ENCODE results near the gene CCDC69.

The CCDC69 gene

GRCh38 chr5:151157426-151158286, 66.2 kb downstream of the CCDC69 start, which contains the start of gene ANXA6:
Gene ANXA6, minus strand, starts transcription at chr5:151157779. Its CDS starts 9,878 bp downstream, at chr5:151147901.
- peak; percentile 79 for DNase-seq

- no peak for DNase-seq
Observed at GRCh38 chr5:151156507-151157420, 67.1 kb downstream of the CCDC69 start.

DNA sequence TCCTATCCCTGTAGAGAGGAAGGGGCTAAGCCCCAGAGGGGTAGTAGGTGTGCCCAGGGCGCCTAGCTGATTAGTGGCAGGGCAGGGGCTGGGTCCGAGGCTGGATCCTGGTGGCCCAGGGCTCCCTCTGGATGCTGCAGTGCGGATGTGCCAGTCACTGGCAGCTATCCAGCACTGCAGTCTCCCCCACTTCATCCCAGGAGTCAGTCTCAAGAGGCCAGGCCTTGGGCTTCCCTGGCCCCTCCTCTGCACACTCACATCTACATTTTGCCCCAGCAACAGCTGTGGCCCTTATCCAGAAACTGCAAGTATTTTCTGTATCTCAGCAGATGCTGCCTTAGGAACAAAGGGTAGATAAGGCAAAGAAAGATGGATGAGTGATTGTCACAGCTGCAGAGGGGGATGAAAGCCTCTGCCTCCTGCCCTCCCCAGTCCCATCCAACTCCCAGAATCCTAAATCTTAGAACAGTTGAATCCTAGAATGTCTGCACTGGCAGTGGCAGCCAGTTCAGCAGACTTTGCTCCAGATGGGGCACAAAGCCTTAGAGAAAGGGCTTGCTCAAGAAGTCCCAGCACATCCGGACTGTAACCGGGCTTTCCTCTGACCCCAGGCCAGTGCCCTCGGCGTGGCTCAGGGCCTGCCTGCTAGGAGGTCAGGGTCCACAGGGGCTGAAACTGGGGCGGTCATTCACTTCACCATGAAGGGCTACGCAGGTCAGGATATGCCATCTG, 68.0 kb downstream of the CCDC69 start:
- peak; percentile 54 for DNase-seq

DNA sequence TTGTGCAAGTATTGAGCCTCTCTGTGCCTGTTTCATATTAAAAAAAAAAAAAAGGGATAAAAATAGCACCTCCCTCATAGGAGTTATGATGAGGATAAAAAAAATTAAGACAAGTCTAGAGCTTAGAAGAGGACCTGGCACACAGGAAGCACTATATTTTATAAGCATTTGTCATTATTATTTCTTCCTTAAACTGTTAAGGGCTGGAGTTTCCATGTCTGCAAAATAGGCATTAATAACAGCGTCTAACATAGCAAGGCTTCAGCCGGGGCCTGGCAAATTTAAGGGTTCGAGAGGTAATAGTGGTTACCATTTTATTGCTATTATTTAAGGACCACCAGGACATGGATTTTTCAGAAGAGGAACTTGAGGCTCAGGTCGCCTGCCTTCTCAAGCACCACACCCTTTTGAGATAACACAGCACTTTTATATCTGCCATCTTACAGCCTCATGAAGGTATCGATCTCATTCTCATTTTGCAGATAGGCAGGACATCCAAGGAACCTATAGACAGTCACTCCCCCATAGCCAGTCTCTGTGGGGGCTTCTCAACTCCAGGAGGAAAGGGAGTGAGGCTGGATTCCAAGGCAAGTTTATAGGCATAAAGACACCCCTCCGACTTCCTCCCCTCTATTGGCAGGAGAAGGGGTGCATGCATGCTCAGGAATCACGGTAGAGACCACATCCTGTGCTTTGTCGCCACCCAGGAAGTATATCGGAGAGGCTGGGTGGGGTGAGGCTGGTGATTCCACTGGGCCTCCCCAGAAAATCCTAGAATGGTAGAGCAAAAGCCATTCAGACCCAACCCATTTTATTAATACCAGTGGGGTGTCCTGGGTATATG, 68.7 kb downstream of the CCDC69 start:
- DNase-seq, result peak; percentile 39

DNA sequence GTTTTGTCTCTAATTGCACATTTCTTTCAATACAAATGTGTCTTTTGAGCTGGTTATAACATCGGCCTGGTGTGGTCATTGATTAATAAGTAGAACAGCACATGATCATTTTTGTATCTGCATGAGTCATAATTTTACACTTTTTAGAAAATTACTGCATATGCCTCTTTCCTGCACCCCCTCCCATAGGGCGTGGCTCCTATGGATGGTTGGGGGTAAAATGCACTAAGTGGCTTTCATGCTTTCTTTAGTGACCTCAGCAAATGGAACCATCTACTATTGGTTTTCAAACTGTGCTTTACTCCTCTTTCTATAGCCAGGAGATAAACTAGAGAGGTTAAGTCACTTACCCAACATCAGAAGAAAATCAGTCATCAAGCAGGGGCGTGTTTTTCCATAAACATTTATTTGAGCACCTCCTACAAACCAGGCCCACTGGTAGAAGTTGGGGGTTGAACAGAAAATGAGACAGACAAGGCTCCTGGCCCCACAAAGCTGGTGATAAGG, 70.1 kb downstream of the CCDC69 start:
- no peak for DNase-seq

DNA sequence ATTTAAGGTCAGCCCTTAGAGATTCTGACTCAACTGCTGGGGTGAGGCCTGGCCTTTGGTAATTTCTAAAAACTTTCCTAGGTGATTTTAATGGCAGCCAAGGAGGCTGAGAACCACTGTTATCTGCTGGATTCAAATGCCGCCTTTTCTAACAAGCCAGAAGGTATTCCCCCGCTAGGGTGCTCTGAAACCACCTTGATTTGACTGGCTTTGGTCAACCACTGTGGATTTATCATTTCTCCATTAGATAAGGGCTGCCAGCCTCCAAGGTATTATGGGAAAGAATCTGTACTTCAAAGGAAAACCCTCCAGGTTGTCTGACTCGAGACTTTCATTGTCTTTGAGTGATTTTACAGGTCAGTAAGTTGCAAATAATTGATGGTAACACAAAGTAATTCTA, 70.6 kb downstream of the CCDC69 start:
- no peak for DNase-seq

DNA sequence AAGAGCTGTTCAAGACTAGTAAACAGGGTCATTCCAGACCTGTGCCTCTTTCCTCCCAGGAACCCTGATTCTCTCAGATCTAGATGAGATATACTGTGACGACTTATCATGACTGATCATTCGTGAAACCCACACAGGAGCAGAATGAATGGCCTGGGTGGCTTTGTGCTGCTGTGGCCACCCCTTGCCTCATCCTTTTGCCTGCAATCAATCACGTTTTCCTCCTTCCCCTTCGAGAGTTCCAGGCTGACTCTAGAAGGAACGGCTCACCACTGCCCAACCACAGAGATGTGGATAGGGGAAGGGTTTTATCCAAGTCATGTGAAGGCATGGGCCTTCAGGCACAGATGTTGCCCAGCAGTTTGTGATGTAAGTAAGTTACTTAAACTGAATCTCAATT, 72.1 kb downstream of the CCDC69 start:
- DNase-seq, result peak; percentile 67

DNA sequence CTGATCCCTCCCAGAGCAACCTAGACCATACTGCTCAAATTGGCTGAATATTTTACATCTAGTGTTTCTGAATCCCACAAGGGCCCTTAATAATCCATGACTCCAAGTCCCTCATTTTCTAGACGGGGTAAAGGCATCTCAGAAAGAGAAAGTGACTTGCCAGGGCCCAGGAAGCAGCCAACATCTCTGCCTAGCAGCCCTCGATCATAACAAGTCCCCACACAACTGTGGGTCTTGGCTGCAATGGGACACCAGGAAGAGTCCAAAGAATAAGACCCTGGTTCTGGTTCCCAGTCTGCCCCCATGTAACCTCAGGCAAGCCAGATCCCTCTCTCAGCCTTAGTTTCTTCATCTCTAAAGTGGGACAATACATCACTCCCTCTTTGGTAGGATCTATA, 72.6 kb downstream of the CCDC69 start:
- no peak for DNase-seq

GRCh38 chr5:151150471-151151262, 73.2 kb downstream of the CCDC69 start:
- peak; percentile 64 for DNase-seq

- DNase-seq, result no peak
Observed at GRCh38 chr5:151148583-151148982, 75.3 kb downstream of the CCDC69 start.

GRCh38 chr5:151147033-151147432, 76.9 kb downstream of the CCDC69 start:
- no peak for DNase-seq

DNA sequence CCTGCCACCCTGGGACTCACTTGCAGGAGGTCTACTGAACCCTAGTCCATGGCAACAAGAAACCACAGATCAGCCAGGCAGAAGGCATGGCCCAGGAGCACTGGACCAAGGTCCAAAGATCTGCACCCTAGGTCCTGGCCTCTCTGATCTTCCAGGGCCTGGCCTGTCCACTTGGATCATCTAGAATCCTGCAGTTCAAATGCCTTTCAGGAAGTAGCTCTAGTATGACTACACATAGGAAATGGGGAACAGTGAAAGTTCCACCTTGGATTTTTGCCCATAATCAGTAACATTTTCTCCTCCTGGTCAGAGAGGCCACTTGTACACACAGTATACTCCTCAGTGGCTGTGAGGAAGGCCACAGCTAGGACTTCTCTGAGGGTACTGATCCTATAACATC, 77.8 kb downstream of the CCDC69 start:
- no peak for DNase-seq

DNA sequence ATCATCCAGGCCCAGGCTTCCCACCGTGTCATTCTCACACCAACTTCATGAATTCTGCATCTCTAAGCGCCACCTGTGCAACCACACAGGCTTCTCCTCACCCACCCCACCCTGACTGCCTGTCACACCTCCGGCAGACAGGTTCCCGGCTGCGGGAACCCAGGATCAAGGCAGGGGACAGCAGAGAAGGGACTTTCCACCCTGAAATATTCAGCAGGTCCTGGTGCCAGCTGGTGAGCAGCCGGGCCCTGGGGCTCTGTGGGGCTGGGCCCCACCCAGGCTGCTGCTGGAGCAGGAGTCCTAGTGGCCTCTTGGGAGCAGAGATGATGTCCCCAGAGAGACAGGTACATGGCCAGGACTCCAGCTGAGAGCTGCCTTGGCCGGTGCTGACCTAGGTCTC, 79.0 kb downstream of the CCDC69 start:
- DNase-seq, result no peak

DNA sequence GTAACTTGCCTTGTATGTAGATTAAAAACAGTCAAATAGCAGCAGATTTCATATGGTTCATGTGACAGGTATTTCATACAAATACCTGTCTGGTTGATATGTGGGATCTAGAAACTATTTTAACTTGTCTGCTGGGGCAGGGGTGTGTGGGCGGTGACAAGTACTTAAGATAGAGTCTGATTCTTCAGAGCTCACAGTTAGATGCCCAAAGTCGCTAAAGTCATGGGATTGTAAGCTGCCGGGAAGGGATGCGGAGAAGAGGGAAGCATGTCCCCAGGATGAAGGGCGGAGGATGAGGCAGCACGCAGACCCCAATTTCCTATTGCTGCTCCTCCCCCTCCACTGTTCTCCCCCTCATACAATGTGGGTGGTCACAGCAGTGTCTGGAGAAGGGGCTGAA, 79.6 kb downstream of the CCDC69 start:
- DNase-seq, result no peak

- no peak for DNase-seq
Observed at GRCh38 chr5:151143645-151144044, 80.2 kb downstream of the CCDC69 start.

GRCh38 chr5:151142933-151143332, 81.0 kb downstream of the CCDC69 start:
- DNase-seq, result no peak

- DNase-seq, result no peak
Observed at GRCh38 chr5:151141535-151141934, 82.4 kb downstream of the CCDC69 start.

DNA sequence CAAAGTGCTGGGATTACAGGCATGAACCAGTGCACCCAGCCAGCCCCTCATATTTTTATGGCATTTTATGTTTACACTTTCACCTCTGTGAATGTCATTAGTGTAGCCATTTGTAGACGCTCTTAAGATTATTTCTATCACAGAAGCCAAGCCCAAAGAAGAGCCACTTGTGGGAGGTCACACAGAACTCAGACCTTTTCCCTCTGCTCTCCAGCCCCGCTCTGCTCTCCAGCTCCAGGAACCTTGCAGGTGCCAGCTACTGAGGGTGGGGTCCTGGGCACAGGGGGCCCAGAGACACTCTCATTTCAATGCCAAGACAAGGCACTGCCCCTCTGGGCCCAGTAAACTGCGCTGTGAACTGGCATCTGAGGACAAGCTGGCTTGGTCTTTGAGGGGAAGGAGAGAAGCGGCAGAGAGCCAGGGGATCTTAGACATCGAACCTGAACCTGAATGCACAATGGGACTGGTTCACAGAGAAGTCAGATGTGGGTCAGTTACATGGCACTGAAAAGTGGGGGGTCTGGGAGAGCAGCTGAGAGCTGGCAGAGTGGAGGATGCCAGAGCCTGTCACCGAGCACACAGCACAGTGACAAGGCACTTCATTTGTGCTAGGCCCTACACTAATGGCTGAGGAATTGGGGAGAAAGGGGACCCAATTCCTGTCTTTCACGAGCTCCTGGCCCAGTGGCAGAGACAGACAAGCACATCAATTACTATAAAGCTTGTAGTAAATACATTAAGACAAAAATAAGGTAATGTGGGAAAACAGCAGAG, 83.0 kb downstream of the CCDC69 start:
- DNase-seq, result no peak

GRCh38 chr5:151139646-151140045, 84.2 kb downstream of the CCDC69 start:
- DNase-seq, result no peak

DNA sequence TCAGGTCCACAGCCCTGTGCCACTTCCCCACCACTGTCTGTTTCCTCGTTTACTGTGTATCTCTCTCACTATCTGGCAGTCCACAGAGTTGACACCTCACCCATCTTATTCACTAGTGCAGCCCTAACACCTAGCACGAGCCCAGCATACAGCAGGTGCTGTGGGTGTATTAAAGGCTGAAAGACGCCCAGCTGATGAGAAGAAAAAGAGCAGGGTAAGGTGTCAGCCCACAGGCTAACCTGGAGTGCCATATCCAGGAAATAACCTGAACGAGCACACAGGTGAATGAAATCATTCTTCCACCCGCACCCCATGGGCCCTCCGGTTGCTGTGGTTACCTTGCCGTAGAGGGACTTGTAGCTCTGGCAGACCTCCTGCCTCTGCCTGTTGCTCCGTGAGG, 84.9 kb downstream of the CCDC69 start:
- no peak for DNase-seq

Data from hematopoietic multipotent progenitor cell treated with erythropoietin and hydrocortisone succinate and interleukin-3 and kit ligand, for 6 days (in vitro differentiated cells).